ENCODE measurements around the gene TRAIP.
"Not testable (repeated sequence)": the region's sequence is repeated elsewhere in the genome, so short reads cannot be mapped to it uniquely, and the experiment has no call there.

Gene TRAIP

DNA sequence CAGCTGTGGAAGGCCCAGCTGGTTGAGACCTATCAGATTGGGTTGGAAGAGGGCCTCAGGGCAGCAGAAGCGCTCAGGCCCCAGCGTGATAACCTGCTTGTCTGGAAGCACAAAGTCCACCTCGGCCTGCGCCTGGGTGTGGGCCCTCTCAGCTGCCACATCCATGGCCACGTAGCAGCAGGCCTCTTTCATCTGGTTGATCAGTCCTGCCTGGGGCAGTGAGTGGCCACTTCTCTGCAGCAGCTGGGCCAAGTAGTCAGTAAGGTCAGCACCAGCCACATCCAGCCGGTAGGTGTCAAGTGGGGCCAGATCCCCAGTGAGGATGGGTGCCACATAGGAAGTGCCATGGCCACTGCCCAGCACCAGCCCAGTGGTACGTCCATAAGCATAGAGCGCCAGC lies 17.3 kb upstream of the TRAIP start:
- no peak for DNase-seq

DNA sequence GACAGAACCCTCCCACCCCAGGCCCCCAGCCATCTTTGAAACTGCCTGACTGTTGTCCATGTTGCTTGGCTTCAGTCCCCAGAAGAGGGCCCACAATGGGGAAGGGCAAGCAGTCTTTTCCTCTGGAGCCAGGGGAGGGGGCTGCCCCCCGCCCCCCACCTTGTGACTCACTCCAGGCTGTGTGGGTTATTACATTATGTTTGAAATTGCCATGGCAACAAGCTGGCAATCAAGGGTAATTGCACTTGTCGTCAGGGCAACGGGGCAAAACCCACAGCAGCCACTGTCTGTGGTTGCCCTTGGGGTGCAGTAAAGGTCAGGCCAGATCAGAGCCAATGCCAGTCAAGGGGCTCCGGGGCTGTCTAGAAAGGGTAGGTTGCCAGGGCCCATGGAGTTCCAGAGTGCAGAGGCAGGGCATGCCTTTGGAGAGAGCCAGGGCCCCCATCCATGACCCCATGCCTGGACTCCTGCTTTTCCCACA lies 16.5 kb upstream of the TRAIP start:
- DNase-seq = peak in 1 of 2 experiments; percentile 20

DNA sequence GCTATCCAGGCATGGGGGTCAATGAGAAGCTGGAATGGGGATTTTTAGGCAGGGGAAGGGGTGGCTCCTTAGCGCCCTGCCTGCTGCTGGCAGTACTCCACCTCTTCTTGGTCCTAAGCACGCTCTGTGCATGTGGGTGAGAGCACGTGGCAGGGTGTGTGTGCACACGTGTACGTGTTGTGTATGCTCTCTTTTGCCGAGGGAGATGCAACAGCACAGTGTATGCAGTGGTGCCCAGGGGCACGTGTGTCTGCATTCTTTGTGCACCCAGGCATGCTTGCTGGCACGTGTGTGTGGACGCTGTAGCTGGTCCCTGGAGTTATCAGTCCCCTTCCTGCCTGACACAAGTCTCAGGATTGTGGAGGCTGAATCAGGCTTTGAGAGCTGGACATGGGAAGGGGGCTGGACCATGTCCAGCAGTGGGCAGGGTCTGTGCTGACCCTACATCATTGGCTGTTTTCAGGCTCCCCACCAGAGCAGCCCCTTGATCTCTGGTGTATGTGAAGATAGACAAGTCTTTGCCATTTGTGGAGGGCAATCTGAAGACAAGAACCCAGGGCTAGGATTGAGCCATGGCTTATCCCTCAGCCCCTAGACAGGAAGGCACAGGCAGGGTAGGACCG lies 15.3 kb upstream of the TRAIP start:
- DNase-seq = no peak

- peak; percentile 25 to 30 for DNase-seq
These were observed 13.3 kb upstream of the TRAIP start, which contains the start of gene CAMKV for GRCh38 chr3:49869525-49870126. Gene CAMKV, minus strand, starts transcription at chr3:49869906. Its CDS starts 7,518 bp downstream, at chr3:49862388.

GRCh38 chr3:49868862-49869466 lies 12.6 kb upstream of the TRAIP start:
- DNase-seq = peak in 1 of 2 experiments; percentile 8

DNA sequence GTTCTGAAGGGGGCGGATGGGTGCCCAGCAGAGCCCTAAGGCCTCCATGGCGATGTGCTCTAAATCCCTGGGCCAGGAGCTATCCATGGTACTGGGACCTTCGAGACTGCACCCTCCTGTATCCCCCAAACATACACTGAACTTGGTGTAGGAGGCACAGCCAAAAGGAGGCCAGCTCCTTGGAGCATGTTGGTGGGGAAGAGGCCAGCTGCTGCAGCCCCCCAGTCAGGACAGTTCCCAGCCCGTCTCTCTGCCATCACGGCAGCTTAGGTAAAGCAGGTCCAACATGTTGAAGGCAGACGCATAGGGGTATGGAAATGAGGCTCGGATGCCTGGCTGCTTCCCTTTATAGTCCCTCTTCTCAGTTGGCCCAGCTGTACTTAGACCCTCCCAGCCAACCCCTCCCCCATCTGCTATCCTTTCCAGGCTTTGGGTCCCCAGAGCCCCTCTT lies 11.5 kb upstream of the TRAIP start:
- DNase-seq = peak in 1 of 2 experiments; percentile 14

DNA sequence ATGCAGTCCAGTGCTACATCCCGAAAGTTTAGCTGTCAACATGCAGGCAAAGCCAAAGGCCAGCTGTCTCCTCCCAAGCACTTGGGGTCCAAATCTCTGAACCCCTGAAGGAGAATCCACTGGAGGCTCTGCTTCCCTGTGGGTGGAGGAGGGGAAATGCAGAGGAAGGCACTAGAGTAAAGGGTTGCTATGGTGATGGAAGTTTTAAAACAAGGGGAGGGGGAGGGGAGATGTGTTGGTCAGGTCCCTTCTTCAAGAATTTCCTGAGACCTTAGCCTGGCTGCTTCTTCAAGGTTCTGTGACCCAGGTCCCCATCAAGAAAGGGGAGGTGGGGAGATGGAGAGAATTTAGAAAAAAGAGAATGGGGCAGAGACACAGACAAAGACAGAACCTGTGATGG lies 11.0 kb upstream of the TRAIP start:
- no peak for DNase-seq

DNA sequence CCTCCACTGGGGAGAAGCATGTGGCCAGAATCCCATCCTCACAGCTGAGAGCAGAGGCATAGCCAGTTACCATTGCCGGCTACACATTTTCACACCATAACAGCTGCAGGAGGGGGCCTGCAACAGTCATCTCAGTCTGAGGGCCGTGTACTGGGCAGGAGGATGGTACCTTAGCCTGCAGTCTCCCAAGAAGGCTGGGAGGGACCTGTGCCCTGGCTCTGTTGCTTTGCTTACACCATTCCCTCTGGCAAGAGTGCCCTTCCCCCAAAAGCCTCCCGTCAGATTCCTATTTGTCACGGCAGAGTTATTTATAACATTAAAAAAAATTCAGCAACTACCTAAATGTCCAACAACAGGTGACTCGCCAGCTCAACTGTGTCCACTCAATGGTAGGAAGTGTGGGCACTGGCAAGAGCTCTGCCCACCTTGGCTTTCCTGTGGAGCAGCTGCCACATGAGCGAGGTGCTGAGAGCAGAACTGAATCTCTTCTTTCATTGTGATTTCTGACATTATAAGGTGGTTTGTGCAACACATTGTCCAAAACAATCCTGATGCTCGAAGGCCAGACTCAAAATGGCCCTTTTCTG lies 8.9 kb upstream of the TRAIP start:
- no peak for DNase-seq

- no peak for DNase-seq
These were observed 8.1 kb upstream of the TRAIP start for GRCh38 chr3:49864505-49864904.

DNA sequence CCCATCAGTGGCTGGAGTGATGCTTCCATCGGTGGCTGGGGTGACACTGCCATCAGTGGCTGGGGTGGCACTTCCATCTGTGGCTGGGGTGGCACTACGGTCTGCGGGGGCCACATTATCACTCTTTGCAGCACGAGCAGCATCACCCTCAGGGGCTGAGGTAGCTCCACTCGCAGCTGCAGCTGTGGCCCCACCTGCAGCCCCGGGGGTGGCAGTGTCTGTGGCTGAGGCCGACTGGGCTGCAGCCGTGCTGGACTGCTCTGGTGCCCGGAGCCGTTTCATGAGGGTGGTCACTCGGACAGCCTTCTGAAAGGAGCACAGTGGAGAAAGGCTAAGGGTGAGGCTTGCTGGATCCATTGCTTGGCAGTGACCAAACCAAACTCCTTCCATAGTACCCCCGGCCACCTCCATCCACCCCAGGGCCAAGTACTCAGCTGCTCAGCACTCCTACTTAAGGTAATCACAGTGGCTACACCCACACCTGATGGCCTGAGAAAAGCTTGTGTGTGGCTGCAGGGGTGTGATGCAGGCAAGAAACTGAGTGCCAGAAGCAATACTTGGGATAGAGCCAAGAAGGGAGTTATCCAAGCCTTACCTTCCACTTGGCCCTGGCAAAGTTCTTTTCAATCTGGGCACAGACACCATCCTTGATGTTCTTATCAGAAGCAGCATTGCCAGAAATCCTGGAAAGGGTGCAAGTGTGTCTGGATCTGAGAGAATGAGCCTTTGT lies 3.4 kb upstream of the TRAIP start:
- DNase-seq = no peak

DNA sequence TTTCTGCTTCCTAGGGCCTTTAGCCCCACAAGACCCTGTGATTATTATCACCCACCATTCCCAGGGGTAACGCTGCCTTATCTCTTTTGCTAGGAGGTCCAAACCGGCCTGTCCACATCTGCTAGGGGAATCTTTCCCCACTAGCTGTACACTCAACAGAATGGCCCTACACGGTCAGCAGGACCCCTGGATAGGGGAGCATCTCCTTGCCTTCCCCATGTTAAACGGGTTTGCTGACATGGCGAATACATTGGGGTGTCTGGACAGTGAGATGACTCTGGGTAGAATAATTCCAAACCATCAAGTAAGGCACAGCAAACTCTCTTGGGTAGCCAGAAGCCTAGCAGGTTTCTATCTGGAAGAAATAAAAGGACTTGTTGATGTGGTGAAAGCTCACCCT lies 702 bp downstream of the TRAIP start:
- no peak for DNase-seq

DNA sequence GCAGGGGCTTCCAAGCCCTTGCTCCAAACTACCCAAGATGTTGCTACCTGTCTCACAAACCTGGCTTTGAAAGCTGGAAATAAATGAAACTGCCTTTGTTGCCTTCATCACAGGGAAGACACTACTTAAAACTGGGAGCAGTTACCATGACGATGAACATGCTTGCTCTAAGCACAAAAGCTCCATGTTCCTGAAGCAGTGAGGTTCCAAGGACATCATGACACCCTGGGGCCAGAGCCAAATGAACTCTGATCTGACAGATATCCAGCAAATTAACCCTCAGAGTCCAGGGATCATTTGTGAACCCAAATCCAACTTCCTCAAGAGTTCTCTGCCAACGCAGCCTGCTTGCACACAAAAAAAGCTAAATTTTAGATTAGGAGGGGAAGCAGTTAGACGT lies 10.7 kb downstream of the TRAIP start:
- DNase-seq = no peak

GRCh38 chr3:49844464-49845183 lies 11.7 kb downstream of the TRAIP start:
- no peak for DNase-seq

GRCh38 chr3:49842843-49843517 lies 13.4 kb downstream of the TRAIP start:
- DNase-seq = no peak

DNA sequence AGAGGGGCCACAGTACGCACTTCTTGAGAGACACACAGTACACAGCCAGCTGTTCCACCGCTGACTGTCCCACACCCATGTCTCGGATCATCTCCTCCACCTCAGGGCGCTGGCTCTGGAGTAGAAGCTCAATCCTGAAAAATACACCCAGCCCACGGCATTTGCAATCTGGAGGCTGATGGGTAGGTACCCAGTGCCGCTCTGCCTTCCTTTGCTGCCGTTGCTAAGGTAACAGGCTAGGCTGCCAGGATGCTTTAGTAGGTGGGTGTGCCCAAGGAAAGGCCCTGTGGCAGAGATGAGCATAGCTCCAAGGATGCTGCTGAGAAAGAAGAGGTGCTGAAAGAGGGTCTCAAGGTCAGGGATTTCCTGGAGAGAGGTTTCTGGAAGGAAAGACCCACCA lies 14.6 kb downstream of the TRAIP start:
- no peak for DNase-seq

GRCh38 chr3:49841126-49841696 lies 15.2 kb downstream of the TRAIP start:
- peak in 1 of 2 experiments; percentile 9 for DNase-seq

DNA sequence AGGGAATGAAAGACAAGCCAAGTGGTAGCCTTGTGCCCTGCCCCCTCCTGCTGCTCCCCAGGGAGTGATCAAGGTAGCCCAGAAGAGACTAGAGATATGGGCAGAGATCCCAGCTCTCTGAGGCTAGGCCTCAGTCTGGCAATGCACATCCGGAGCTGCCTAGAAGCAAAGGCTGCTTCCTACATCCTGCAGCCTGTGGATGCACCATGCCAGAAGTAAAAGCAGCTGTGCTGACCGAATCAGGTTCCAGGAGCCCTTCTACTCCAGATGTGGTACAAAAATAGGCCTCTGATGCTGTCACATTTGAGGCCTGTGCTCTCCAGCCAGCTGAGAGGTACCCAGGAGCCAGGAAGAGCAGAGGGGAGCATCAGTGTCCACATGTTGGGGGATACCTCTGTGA lies 16.0 kb downstream of the TRAIP start:
- no peak for DNase-seq

DNA sequence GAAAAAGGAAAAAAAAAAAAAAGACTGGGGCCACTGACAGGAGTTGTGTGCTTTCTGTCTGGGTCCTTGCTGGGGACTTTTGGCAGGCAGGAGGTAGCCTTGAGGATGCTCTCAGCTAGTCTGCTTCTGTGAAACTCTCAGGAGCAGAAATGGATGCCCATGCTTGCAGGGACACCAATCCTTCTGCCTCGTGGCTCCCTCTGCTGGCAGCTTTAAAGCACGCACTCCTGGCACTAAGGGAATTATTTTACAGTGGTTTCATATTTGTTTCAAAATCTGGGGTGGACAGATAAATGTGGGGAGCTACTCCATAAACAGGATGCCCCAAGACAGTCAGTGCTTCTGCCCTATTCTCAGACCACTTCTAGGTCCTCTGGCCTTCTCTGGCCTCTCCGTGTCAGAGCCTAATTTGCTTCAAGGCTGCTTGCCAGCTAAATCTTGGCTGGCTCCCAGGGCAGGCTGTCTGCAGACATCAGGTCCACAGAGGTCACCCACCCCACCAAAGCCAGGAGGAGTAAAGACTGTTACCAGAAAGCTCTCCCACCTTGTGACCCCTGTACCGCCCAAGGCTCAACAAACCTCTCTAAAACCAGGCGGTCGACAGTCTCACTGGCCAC lies 17.1 kb downstream of the TRAIP start:
- peak; percentile 83 to 84 for DNase-seq

DNA sequence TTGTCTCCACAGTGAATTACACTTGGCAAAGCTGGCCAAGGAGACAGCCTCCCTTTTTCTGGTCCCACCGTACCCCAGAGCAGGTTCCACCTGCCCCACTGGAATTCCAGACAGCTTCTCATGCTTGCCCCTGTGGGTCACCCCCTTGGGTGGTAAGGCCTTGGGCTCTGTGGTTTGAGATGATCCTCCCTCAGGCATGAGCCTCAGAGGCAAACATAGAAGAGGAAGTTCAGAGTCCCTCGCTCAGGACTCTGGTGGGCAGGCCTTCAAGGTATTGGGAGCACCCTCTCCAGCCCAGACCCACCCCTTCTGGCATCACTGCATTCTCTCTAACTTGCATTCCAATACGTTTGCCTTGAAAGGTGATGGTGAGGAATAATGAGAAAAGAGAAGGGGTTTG lies 25.0 kb downstream of the TRAIP start:
- DNase-seq = no peak

DNA sequence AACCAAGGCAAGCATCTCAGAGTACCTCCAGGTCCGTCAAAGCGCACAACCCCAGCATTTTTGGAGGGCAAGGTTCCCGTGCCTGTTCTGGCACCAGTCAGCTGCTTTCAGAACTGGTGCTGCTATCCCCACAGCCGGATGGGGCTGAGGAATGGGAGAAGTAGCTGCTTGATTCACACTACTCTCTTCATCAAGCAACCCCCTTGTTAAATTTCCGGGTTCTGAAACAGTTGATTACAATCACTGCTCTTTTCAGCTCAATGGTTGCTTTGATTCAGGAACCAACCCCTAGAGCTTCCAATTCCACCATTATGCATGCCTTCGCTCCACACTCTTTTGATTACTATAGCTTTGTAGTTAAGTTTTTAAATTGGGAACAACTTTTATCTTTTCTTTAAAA lies 30.3 kb downstream of the TRAIP start:
- DNase-seq = no peak

GRCh38 chr3:49823131-49823530 lies 33.2 kb downstream of the TRAIP start:
- not testable (repeated sequence) for DNase-seq
